ENCODE measurements around the gene MPI.

DNA sequence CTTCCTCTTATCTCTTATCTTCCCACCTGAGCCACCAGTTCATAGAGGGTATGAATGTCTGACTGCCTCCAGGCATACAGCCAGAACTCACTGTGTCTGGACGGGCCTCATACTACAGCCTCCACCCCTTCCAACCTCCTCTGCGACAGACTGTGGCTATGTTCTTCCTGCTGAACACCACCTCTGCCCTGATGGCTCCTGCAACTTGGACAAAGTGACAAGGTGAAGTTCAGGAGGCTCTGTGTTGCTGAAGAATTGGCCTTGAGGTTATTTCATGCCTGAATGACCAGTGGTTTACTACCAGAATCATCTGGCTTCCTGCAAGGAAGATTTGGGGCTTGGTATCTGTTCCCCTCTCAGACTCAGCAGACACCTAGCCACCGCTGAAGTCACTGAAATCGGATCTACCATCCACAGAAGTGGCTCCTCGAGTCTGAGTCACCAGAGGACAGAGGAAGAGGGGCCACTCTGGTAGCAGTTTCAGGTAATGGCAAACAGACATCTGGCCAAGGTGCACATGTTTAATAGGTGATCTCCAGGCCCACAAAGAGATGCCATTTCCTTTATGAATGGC lies 32.7 kb upstream of the MPI start:
- TF ChIP-seq, protein P1, sequence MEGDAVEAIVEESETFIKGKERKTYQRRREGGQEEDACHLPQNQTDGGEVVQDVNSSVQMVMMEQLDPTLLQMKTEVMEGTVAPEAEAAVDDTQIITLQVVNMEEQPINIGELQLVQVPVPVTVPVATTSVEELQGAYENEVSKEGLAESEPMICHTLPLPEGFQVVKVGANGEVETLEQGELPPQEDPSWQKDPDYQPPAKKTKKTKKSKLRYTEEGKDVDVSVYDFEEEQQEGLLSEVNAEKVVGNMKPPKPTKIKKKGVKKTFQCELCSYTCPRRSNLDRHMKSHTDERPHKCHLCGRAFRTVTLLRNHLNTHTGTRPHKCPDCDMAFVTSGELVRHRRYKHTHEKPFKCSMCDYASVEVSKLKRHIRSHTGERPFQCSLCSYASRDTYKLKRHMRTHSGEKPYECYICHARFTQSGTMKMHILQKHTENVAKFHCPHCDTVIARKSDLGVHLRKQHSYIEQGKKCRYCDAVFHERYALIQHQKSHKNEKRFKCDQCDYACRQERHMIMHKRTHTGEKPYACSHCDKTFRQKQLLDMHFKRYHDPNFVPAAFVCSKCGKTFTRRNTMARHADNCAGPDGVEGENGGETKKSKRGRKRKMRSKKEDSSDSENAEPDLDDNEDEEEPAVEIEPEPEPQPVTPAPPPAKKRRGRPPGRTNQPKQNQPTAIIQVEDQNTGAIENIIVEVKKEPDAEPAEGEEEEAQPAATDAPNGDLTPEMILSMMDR (IDR thresholded peaks at IDR 0.05): no peak
- no peak for TF ChIP-seq POLR2A (IDR thresholded peaks at IDR 0.05)

All from lower leg skin (tissue), 3 donors.